HCT116 (cell line): ENCODE results near the gene NOL4L. TPM values are rescaled to one million over a fixed set of nuclear protein-coding genes. Genes with fewer than 3 reads are reported as not detected.
"Not testable (repeated sequence)": the region's sequence is repeated elsewhere in the genome, so short reads cannot be mapped to it uniquely, and the experiment has no call there.

ENCODE experiments used
- ATAC-seq: fragments of 200-7000 bp; cut with Tn5 transposase; 2 replicates; pipeline ENCODE4 v1.9.1; 2020; ENCODE audit warnings: mild to moderate bottlenecking, moderate library complexity
- BruUV-seq: library from RNA; stranded (reverse); fragments of 400-500 nt; replicated peaks from 2 replicates; lab custom pipeline; 2021; lab: Mats Ljungman, UMichigan
- CTCF ChIA-PET: fragments of 300-600 bp; sonication (Branson Sonifier 250); formaldehyde crosslinking; loops from one replicate; lab custom pipeline; 2021; ENCODE audit warnings: antibody characterized with exemption; lab: Charles Lee
- POLR2A ChIA-PET: fragments of 300-600, 350-600 bp; sonication (Branson Sonifier 250); formaldehyde crosslinking; loops from one replicate; lab custom pipeline; 2021; ENCODE audit warnings: antibody characterized with exemption; lab: Charles Lee
- RAD21 ChIA-PET, 2 experiments: fragments of 300-600 bp; sonication (Branson Sonifier 250); formaldehyde crosslinking; loops; one replicate each; lab custom pipeline; 2023; ENCODE audit warnings: low total read pairs in 2 of 2; ENCODE audit not compliant: uncharacterized antibody in 2 of 2, unreplicated experiment in 2 of 2, low non-redundant PET in 1 of 2; lab: Charles Lee
- DNase-seq: peaks from one replicate; pipeline ENCODE4 v3.0.0-alpha.2; 2010; ENCODE audit warnings: low read depth, low spot score
- H2AFZ ChIP-seq: fragments of 200-600 bp; shearing (Covaris generic), sonication (generic); 2 replicates; pipeline ENCODE4 v1.6.1; 2017; ENCODE audit warnings: low read depth, mixed run types, mixed read lengths, antibody characterized with exemption, low read length; ENCODE audit not compliant: poor library complexity, severe bottlenecking
- H3K27ac ChIP-seq: 2 replicates; pipeline ENCODE4 v1.5.1; 2012; ENCODE audit warnings: low read depth, low read length
- H3K27me3 ChIP-seq: fragments of 200-600 bp; sonication (generic); 2 replicates; pipeline ENCODE4 v1.6.1; 2016; ENCODE audit warnings: mixed run types, low read length, mixed read lengths; ENCODE audit not compliant: insufficient read depth
- H3K36me3 ChIP-seq, 2 experiments: fragments of 200-500 bp in 1 of 2; fragments of 200-600 bp in 1 of 2; sonication (Bioruptor generic) in 1 of 2; sonication (generic) in 1 of 2; 2 replicates each; pipeline versions ENCODE4 v1.5.1 to v1.6.1; 2014 to 2016; ENCODE audit warnings: low read length in 2 of 2, inconsistent platforms in 1 of 2, mixed read lengths in 1 of 2, mixed run types in 1 of 2; ENCODE audit not compliant: insufficient read depth in 2 of 2, control insufficient read depth in 1 of 2
- H3K4me1 ChIP-seq, 2 experiments: fragments of 200-600 bp in 1 of 2; sonication (generic) in 1 of 2; 2 replicates each; pipeline versions ENCODE4 v1.5.1 to v1.6.1; 2012 to 2017; ENCODE audit warnings: low read length in 2 of 2, inconsistent platforms in 1 of 2, mild to moderate bottlenecking in 1 of 2, mixed read lengths in 1 of 2, mixed run types in 1 of 2, moderate library complexity in 1 of 2; ENCODE audit not compliant: insufficient read depth in 2 of 2, control insufficient read depth in 1 of 2
- H3K4me2 ChIP-seq: fragments of 200-600 bp; sonication (generic); 2 replicates; pipeline ENCODE4 v1.6.1; 2017; ENCODE audit warnings: mixed run types, low read length, mixed read lengths
- H3K4me3 ChIP-seq, 2 experiments: fragments of 200-600 bp in 1 of 2; sonication (generic) in 1 of 2; replicated peaks in 1 of 2; 2 replicates each; pipeline ENCODE4 v1.5.1; 2011 to 2016; ENCODE audit warnings: low read length in 2 of 2, control low read depth in 1 of 2, low read depth in 1 of 2, mild to moderate bottlenecking in 1 of 2, mixed read lengths in 1 of 2, mixed run types in 1 of 2
- H3K79me2 ChIP-seq: fragments of 200-600 bp; sonication (generic); 2 replicates; pipeline ENCODE4 v1.6.1; 2017; ENCODE audit warnings: mild to moderate bottlenecking, mixed run types, low read length, moderate library complexity, mixed read lengths; ENCODE audit not compliant: insufficient read depth
- H3K9ac ChIP-seq: fragments of 200-600 bp; sonication (generic); 2 replicates; pipeline ENCODE4 v1.6.1; 2016; ENCODE audit warnings: low read length, mixed read lengths
- H3K9me2 ChIP-seq: fragments of 200-600 bp; sonication (generic), shearing (Covaris generic); 2 replicates; pipeline ENCODE4 v1.6.1; 2017; ENCODE audit warnings: mixed run types, mild to moderate bottlenecking, moderate library complexity; ENCODE audit not compliant: insufficient read depth
- H3K9me3 ChIP-seq, 2 experiments: fragments of 200-500 bp in 1 of 2; fragments of 200-600 bp in 1 of 2; sonication (Bioruptor generic) in 1 of 2; sonication (generic) in 1 of 2; 2 replicates each; pipeline ENCODE4 v1.6.1; 2014 to 2017; ENCODE audit warnings: low read length in 2 of 2, mixed read lengths in 2 of 2, inconsistent platforms in 1 of 2, low read depth in 1 of 2, mild to moderate bottlenecking in 1 of 2, mixed run types in 1 of 2, moderate library complexity in 1 of 2; ENCODE audit not compliant: control insufficient read depth in 1 of 2, insufficient read depth in 1 of 2
- H4K20me1 ChIP-seq: fragments of 200-600 bp; sonication (generic), shearing (Covaris generic); 2 replicates; pipeline ENCODE4 v1.6.1; 2017; ENCODE audit warnings: mixed run types, mild to moderate bottlenecking, moderate library complexity; ENCODE audit not compliant: insufficient read depth
- CEBPB ChIP-seq: IDR thresholded peaks from 2 replicates; pipeline ENCODE4 v1.6.1; 2012; ENCODE audit warnings: low read depth
- EZH2 ChIP-seq: fragments of 200-600 bp; sonication (generic); IDR thresholded peaks from 2 replicates; pipeline ENCODE4 v1.6.1; 2017; ENCODE audit warnings: antibody characterized with exemption, mixed run types
- SIN3A ChIP-seq: IDR thresholded peaks from 2 replicates; pipeline ENCODE4 v1.6.1; 2012; ENCODE audit warnings: low read depth
- TCF7L2 ChIP-seq: IDR thresholded peaks from 2 replicates; pipeline ENCODE4 v1.7.0; 2011; ENCODE audit warnings: borderline replicate concordance, inconsistent platforms; ENCODE audit not compliant: insufficient read depth, insufficient read length; ENCODE audit errors: extremely low read depth
- YY1 ChIP-seq: IDR thresholded peaks from 2 replicates; pipeline ENCODE4 v1.6.1; 2011; ENCODE audit warnings: low read length, low read depth, moderate library complexity, mild to moderate bottlenecking; ENCODE audit not compliant: insufficient replicate concordance; ENCODE audit errors: extremely low read depth
- intact Hi-C: fragments of 100-400 bp; cut with micrococcal nuclease; formaldehyde crosslinking; loops from 2 replicates; pipeline ENCODE4 v1.10.0; 2022
- total RNA-seq: library from RNA; stranded (reverse); gene quantifications from one replicate; pipeline ENCODE4 v1.2.1, GENCODE V29; 2021; ENCODE audit not compliant: unreplicated experiment
- TF ChIP-seq, protein P1 (sequence below), 3 experiments: fragments of 200-600 bp in 1 of 3; sonication (generic) in 1 of 3; IDR thresholded peaks in 2 of 3; conservative IDR thresholded peaks in 1 of 3; 2 replicates each; pipeline ENCODE4 v1.5.1; 2012 to 2017; ENCODE audit warnings: low read depth in 2 of 3, low read length in 2 of 3, antibody characterized with exemption in 1 of 3, borderline replicate concordance in 1 of 3, control low read depth in 1 of 3, mild to moderate bottlenecking in 1 of 3, mixed read lengths in 1 of 3, mixed run types in 1 of 3, moderate library complexity in 1 of 3; ENCODE audit not compliant: insufficient read depth in 1 of 3

NOL4L gene
- total RNA-seq, 1 experiment from 2014 or later, result 5.9 TPM

DNA sequence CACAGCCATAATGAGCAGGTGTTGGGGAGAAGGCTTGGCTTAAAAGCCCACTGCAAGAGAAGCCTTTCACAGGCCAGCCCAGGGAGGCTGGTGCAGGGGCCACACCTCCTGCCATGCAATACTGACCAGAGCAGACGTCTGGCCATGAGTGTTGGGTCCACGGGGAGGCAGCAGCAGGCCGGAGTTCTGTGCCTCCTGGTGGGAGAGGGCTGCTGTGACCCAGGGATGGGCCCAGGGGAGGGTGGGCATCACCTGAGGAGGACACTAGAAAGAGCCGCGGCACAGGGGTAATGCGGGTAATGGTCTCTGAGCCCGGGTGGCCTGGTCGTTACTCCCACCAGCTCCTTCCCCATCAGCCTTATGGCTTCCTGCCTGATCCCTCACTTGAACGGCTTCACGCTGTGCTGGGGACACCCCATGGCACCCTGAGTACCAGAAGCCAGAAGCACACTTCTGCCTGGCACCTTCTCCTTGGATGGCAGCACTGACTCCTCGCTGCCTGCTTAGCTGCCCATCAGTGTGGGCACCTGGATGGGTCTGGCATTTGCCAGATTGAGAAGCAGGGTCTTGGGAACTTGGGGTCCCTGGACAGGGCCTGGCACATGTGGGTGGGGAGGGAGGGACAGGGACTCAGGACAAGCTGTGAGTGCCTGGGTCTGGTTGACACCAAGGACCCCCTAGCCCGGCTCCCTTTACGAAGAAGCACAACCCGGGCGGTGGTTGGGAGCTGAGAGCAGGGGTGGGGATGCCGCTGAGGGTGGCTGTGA lies 118.2 kb downstream of the NOL4L start:
- ChIA-PET CTCF (no interaction called here), RAD21 (no interaction called here), POLR2A (no interaction called here)
- no peak for ATAC-seq
- intact Hi-C loops, result no loop called here
- no peaks in the 10 kb centered on the region for H3K27me3 ChIP-seq
- H4K20me1 ChIP-seq, result no peaks in the 10 kb centered on the region
- no peaks in the 10 kb centered on the region for H3K4me1 ChIP-seq
- no peak overlapping the region for H3K4me2 ChIP-seq
- H3K9ac ChIP-seq, result no peak overlapping the region
- H3K4me3 ChIP-seq, result no peak overlapping the region
- H3K27ac ChIP-seq, result no peak overlapping the region
- no TSS peak for BruUV-seq
- H3K9me2 ChIP-seq, result no peaks in the 10 kb centered on the region
- no peaks in the 10 kb centered on the region for H3K36me3 ChIP-seq
- H3K9me3 ChIP-seq, result no peaks in the 10 kb centered on the region
- no peak for DNase-seq
- no peak overlapping the region for H2AFZ ChIP-seq
- H3K79me2 ChIP-seq, result no peaks in the 10 kb centered on the region
- TF ChIP-seq YY1, result no peak
- TF ChIP-seq, protein P1, sequence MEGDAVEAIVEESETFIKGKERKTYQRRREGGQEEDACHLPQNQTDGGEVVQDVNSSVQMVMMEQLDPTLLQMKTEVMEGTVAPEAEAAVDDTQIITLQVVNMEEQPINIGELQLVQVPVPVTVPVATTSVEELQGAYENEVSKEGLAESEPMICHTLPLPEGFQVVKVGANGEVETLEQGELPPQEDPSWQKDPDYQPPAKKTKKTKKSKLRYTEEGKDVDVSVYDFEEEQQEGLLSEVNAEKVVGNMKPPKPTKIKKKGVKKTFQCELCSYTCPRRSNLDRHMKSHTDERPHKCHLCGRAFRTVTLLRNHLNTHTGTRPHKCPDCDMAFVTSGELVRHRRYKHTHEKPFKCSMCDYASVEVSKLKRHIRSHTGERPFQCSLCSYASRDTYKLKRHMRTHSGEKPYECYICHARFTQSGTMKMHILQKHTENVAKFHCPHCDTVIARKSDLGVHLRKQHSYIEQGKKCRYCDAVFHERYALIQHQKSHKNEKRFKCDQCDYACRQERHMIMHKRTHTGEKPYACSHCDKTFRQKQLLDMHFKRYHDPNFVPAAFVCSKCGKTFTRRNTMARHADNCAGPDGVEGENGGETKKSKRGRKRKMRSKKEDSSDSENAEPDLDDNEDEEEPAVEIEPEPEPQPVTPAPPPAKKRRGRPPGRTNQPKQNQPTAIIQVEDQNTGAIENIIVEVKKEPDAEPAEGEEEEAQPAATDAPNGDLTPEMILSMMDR (IDR thresholded peaks at IDR 0.05 in 2 of 3, conservative IDR thresholded peaks at IDR 0.05 in 1 of 3; ENCODE audit: borderline replicate concordance in 1 of 3, insufficient read depth in 1 of 3, low read depth in 2 of 3, low read length in 2 of 3), result no peak
- TF ChIP-seq CEBPB, result no peak
- TF ChIP-seq EZH2, result no peak
- TF ChIP-seq SIN3A, result no peak
- TF ChIP-seq TCF7L2, result no peak

DNA sequence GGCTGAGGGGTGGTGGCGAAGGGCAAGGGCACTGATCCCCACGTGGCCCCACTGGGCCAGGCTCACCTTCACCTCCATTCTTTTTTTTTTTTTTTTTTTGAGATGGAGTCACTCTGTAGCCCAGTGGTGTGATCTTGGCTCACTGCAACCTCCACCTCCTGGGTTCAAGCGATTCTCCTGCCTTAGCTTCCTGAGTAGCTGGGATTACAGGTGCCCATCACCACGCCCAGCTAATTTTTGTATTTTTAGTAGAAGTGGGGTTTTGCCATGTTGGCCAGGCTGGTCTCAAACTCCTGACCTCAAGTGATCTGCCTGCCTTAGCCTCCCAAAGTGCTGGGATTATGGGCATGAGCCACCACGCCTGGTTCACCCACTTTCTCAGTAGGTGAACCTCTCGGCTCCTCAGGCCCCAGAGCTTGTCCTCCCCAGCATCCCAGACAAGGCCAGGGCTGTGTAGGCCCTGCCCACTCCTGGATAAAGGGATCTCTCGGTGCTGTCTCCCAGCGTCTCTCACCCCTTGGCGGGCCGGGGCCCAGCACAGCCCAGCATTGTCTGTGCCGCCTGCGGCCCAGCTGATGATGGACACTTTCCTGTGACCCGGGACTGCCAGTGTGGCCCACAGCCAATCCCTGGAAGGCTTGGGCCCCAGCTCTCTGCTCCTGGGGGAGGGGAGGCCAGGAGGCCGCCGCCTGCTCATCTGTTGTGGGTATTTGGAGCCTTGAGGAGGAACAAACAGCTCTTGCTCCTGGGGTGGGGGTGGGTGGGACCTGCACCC lies 119.0 kb downstream of the NOL4L start:
- H3K9ac ChIP-seq, BruUV-seq, H3K27me3 ChIP-seq, ATAC-seq, H3K27ac ChIP-seq, H3K79me2 ChIP-seq, H3K36me3 ChIP-seq, H2AFZ ChIP-seq, H4K20me1 ChIP-seq, CTCF ChIA-PET, H3K9me2 ChIP-seq, H3K9me3 ChIP-seq, H3K4me1 ChIP-seq, POLR2A ChIA-PET, DNase-seq, H3K4me3 ChIP-seq, H3K4me2 ChIP-seq, intact Hi-C loops, RAD21 ChIA-PET: not testable (repeated sequence)
